Activated CD4-positive, CD25-positive, alpha-beta regulatory T cell (primary cell): ENCODE measurements around the gene TSKS.

Source experiments
- DNase-seq, 4 experiments: peaks; one replicate each; lab custom pipeline; 2025; lab: John Stamatoyannopoulos, UW

Gene TSKS

DNA sequence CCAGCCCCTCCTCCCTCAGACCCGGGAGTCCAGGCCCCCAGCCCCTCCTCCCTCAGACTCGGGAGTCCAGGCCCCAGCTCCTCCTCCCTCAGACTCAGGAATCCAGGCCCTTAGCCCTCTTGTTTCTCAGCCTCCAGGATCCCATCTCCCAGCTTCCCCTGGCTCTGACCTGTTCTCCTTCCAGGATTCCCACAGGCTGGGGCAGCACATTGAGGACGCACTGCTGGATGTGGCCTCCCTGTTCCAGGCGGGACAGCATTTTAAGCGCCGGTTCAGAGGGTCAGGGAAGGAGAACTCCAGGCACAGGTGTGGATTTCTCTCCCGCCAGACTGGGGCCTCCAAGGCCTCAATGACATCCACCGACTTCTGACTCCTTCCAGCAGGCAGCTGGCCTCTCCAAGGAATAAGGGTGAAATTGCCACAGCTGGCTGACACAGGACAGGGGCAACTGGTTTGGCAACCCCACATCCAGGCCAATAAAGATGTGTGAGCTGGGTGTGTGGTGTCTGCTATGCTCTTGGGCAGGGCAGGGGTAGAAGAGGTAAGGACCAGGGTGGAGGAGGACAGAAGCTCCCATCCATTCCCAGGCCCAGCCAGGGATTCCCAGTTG lies 49.8 kb downstream of the TSKS start:
- no peak for DNase-seq

DNA sequence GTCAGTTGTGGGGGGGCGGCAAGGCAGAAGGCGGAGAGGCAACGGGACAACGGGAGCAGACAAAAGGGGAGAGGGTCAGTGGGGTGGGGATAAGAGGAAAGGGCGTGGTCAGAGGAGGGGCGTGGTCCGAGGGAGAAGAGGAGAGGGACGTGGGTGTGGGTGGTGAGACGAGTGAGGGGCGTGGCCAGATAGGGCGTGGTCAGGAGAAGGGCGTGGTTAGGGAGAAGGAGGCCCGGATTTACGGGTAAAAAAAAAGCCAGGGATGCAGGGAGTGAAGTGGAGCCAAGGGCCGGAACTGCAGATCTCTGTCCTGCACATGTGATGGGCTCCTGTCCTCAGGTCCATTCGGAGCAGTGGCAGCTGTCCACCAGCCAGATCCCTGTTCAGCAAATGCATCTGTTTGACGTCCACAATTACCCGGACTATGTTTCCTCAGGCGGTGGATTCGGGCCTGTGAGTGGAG lies 50.7 kb downstream of the TSKS start:
- DNase-seq: no peak

DNA sequence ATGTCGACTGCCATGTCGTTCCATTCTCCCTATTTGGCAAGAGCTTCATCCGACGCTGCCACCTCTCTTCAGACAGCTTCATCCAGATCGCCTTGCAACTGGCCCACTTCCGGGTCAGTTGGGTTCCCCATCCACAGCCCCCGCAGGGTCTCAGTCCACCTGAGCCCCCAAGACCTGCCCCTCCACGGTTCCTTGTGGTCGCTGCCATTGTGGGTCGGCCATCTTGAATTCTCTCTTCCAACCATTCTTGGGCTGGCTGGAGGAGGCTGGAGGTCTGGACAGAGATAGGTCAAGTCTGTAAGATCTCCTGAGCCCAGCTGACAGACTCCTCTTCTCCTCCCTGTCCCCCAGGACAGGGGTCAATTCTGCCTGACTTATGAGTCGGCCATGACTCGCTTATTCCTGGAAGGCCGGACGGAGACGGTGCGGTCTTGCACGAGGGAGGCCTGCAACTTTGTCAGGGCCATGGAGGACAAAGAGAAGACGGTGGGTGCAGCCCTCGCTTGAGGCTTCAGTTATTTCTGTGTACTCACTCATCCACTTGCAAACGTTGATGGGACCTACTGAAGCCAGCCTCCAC lies 52.6 kb downstream of the TSKS start:
- DNase-seq: no peak

DNA sequence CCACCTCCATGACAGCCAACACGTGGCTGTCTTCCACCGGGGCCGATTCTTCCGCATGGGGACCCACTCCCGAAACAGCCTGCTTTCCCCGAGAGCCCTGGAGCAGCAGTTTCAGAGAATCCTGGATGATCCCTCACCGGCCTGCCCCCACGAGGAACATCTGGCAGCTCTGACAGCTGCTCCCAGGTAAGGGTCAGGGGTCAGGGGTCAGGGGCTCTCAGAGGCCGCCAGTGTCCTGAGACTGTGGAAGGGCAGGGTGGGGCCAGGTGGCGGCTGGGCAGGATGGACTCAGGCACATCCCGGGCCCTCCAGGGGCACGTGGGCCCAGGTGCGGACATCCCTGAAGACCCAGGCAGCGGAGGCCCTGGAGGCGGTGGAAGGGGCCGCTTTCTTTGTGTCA lies 57.2 kb downstream of the TSKS start:
- DNase-seq: no peak

DNA sequence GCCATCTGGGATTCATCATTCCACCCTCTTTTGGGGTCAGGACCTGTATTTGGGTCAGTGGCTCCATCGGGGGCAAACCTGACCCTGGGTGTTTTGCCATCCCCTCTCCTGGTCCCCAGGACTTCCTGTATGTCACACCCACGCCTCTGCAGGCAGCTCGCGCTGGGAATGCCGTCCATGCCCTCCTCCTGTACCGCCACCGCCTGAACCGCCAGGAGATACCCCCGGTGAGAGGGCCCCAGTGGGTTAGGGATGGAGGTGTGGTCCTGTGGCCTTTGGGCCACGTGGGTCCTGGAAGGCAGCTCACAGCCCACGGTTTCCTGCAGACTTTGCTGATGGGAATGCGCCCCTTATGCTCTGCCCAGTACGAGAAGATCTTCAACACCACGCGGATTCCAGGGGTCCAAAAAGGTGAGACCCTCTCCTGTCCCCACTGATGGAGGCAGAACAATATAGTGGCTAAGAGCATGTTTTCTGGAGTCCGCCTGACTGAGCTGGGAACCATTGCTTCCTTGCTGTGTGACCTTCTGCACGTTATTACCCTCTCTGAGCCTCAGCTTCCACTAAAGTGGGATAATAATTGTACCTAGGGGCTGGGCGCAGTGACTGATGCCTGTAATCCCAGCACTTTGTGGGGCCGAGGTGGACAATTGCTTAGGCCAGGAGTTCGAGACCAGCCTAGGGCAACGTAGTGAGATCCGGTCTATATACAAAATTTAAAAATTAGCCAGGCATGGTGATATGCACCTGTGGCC lies 58.0 kb downstream of the TSKS start:
- DNase-seq: no peak

DNA sequence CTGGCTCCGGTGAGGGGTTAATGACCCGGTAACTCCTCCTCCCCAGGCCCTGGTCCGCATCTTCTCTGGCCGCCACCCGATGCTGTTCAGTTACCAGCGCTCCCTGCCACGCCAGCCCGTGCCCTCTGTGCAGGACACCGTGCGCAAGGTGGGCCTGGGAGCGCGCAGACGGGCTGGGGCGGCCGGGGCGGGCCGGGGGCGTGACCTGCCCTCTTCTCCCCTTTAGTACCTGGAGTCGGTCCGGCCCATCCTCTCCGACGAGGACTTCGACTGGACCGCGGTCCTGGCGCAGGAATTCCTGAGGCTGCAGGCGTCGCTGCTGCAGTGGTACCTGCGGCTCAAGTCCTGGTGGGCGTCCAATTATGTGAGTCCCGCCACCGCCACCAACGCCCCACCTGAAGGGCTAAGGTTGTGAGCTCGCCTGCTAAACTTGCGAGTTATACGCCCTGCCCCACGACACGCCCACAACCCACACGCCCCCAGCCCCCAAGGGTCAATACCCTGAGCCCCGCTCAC lies 61.8 kb downstream of the TSKS start:
- DNase-seq: no peak

DNA sequence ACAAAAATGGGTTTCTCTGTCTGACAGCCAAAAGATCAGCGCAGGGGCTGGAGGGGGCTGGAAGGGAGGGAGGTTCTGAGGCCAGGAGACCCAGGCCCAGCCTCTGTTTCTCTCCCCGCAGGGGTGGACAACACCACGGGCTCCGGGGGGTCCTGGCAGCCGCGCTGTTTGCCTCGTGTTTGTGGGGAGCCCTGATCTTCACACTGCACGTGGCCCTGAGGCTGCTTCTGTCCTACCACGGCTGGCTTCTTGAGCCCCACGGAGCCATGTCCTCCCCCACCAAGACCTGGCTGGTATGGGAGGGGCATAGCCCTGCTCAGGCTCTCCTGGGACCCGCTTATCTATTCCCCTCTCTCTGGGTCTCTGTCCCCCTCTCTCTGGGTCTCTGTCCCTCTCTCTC lies 62.5 kb downstream of the TSKS start:
- DNase-seq: no peak

DNA sequence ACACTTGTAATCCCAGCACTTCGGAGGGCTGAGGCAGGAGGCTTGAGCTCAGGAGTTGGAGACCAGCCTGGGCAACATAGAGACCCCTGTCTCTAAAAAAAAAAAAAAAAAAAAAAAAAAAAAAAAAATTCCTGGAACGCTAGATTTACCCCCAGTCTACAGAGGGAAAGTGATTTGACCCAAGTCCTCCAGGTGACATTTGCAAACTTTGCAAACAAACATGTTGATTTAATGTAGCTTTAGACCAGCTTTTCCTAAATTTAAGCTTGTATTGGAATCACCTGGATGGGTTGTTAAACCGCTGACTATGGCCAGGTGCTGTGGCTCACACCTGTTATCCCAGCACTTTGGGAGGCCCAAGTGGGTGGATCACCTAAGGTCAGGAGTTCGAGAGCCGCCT lies 63.7 kb downstream of the TSKS start:
- DNase-seq: no peak

GRCh38 chr19:49696865-49697264 lies 66.2 kb downstream of the TSKS start:
- DNase-seq: no peak

DNA sequence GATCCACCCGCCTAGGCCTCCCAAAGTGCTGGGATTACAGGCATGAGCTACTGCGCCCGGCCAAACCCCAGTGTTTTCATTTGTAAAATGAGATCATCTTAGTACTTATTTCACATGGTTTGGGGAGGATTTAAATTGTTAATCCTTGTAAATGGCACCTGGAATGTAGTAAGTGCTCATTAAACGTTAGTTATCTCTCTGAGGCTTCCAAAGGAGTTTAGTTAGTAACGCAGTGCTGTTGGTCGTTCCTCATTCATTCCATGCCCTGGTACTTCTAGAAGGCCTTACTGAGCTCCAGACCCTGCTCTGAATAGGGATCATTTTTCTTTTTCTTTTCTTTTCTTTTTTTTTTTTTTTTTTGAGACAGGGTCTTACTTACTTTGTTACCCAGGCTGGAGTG lies 67.0 kb downstream of the TSKS start:
- DNase-seq: no peak

GRCh38 chr19:49692147-49692506 lies 71.0 kb downstream of the TSKS start:
- DNase-seq: no peak

DNA sequence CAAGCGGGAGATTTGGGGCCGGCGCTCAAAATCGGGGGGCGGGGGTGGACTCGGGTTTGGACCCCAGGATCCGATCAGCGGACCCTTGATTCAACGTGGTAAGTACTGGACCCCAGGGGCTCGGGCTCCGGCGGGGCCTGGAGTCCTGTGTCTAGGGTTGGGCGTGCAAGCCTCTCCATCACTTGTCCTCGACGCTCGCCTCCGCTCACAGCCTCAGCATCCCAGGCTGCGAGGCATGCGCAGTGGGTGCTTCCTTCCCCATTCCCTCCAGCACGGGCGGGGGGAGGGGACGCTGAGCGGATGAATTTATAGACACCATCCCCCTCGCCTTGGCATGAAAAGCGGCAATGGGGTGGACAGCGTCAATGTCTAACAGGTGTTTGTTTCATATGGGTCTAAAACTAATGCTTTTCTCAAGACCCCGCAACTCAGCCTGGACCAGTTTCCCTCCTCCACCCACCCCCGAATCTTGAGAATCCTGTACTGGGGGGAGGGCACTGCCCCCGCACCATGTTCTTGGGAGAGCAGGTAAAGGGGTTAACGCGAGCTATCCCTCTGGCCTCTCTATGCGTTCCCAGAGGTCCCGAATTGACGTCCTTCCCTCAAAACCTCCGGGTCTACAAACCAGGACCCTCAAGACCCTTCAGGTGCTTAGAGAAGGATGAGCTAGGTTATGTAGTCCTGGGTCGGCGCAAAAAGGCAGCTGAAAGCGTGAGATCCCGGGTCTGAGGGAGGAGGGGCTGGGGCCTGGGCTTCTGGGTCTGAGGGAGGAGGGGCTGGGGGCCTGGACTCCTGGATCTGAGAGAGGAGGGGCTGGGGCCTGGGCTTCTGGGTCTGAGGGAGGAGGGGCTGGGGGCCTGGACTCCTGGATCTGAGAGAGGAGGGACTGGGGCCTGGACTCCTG lies 71.6 kb downstream of the TSKS start:
- DNase-seq: no peak

GRCh38 chr19:49690656-49691242 lies 72.4 kb downstream of the TSKS start, which contains the start of gene CPT1C:
Gene CPT1C (plus strand): TSS chr19:49691116. CDS start chr19:49692253, 1,137 bp downstream.
- peak in 1 of 4 experiments; percentile 27 for DNase-seq

DNA sequence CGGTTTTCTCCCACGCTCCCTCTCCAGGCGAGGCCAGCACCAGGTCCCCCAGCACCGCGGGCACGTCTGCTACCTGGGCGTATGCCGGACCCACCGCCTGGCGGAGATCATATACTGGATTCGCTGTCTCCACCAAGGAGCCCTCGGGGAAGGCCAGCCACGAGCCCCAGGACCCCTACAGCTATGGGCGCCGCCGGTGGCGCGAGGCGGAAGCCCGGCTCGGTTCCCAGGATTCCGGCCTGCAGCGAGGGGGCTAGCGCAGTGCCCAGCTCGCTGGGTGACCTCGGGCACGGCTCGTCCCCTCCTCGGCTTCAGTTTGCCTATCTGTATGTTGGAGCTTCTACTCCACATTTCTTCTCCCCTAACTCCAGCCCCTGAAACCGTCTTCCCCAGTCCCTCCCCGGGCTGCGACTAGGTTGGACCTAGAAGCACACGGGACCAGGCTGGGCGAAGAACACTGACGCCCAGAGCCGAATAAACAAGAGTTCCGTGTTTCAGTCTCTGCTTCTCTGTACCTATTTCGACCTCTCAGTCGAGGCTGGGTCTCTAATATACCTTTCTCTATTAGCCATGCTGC lies 72.9 kb downstream of the TSKS start:
- no peak for DNase-seq
